Endothelial cell of umbilical vein (primary cell): ENCODE results near the gene DTD2. TPM values are rescaled to one million over a fixed set of nuclear protein-coding genes. Genes with fewer than 3 reads are reported as not detected.

Experiments used
- BruUV-seq: library from RNA; stranded (reverse); fragments of 400-500 nt; replicated peaks from 2 replicates; lab custom pipeline; 2021; lab: Mats Ljungman, UMichigan
- CTCF ChIA-PET: fragments of 300-600, 350-600 bp; sonication (Branson Sonifier 250); formaldehyde crosslinking; loops from one replicate; lab custom pipeline; 2021; ENCODE audit warnings: antibody characterized with exemption, inconsistent platforms; lab: Charles Lee
- POLR2A ChIA-PET: fragments of 300-600, 350-600 bp; sonication (Branson Sonifier 250); formaldehyde crosslinking; loops from one replicate; lab custom pipeline; 2021; ENCODE audit warnings: antibody characterized with exemption, inconsistent platforms; lab: Charles Lee
- DNase-seq: peaks from one replicate; pipeline ENCODE4 v3.0.0-alpha.2; 2011; ENCODE audit warnings: low read depth, low spot score
- FAIRE-seq: peaks from 2 replicates; lab custom pipeline; 2011; peaks lifted over from hg19 to GRCh38; lab: Jason Lieb, UNC
- H2AFZ ChIP-seq: 2 replicates; pipeline ENCODE4 v1.6.0; 2012; ENCODE audit warnings: low read depth, low read length, control low read depth, inconsistent platforms
- H3K27ac ChIP-seq: 2 replicates; pipeline ENCODE4 v1.5.1; 2011; ENCODE audit warnings: low read depth, mild to moderate bottlenecking, control low read depth, low read length, moderate library complexity; ENCODE audit not compliant: insufficient read depth
- H3K27me3 ChIP-seq, 2 experiments: 2 replicates each; pipeline versions ENCODE4 v1.6.0 to v1.6.1; 2011; ENCODE audit warnings: low read length in 2 of 2, mixed read lengths in 1 of 2; ENCODE audit not compliant: control insufficient read depth in 2 of 2, insufficient read depth in 2 of 2
- H3K36me3 ChIP-seq, 2 experiments: 2 replicates in 1 of 2; 3 replicates in 1 of 2; pipeline ENCODE4 v1.5.1; 2011; ENCODE audit warnings: low read length in 2 of 2, mild to moderate bottlenecking in 1 of 2, moderate library complexity in 1 of 2; ENCODE audit not compliant: control insufficient read depth in 2 of 2, insufficient read depth in 2 of 2; ENCODE audit errors: extremely low read depth in 1 of 2
- H3K4me1 ChIP-seq: 3 replicates; pipeline ENCODE4 v1.5.1; 2011; ENCODE audit warnings: mild to moderate bottlenecking, low read length; ENCODE audit not compliant: control insufficient read depth, insufficient read depth; ENCODE audit errors: extremely low read depth
- H3K4me2 ChIP-seq: 2 replicates; pipeline ENCODE4 v1.6.1; 2011; ENCODE audit warnings: low read length, control low read depth, mixed read lengths; ENCODE audit not compliant: insufficient read depth
- H3K4me3 ChIP-seq, 3 experiments: fragments of 200-600 bp in 1 of 3; sonication (generic), shearing (Covaris generic) in 1 of 3; replicated peaks in 1 of 3; 2 replicates each; pipeline ENCODE4 v1.5.1; 2011 to 2016; ENCODE audit warnings: control low read depth in 3 of 3, low read length in 3 of 3, mild to moderate bottlenecking in 2 of 3, inconsistent platforms in 1 of 3, low read depth in 1 of 3, moderate library complexity in 1 of 3; ENCODE audit not compliant: insufficient read depth in 1 of 3
- H3K79me2 ChIP-seq: 2 replicates; pipeline ENCODE4 v1.6.0; 2012; ENCODE audit warnings: low read length, inconsistent platforms; ENCODE audit not compliant: control insufficient read depth, insufficient read depth
- H3K9ac ChIP-seq: replicated peaks from 2 replicates; pipeline ENCODE3; 2011; ENCODE audit warnings: low read length, control low read depth; ENCODE audit not compliant: insufficient read depth; ENCODE audit errors: extremely low read depth
- H3K9me1 ChIP-seq: replicated peaks from 3 replicates; pipeline ENCODE4 v1.6.0; 2011; ENCODE audit warnings: mild to moderate bottlenecking, low read length; ENCODE audit not compliant: control insufficient read depth, insufficient read depth; ENCODE audit errors: extremely low read depth
- H3K9me3 ChIP-seq: replicated peaks from 2 replicates; pipeline ENCODE4 v1.5.1; 2012; ENCODE audit warnings: low read length, inconsistent platforms; ENCODE audit not compliant: control insufficient read depth, insufficient read depth
- H4K20me1 ChIP-seq: replicated peaks from 2 replicates; pipeline ENCODE3; 2011; ENCODE audit warnings: mild to moderate bottlenecking, low read length; ENCODE audit not compliant: control insufficient read depth, insufficient read depth; ENCODE audit errors: extremely low read depth
- EZH2 ChIP-seq: IDR thresholded peaks from 2 replicates; pipeline ENCODE4 v1.6.1; 2012; ENCODE audit warnings: borderline replicate concordance, low read depth, mild to moderate bottlenecking, moderate library complexity, low read length, inconsistent platforms; ENCODE audit not compliant: severe bottlenecking
- FOS ChIP-seq: IDR thresholded peaks from 2 replicates; pipeline ENCODE4 v1.6.1; 2011; ENCODE audit warnings: mild to moderate bottlenecking, low read length, moderate library complexity, borderline replicate concordance; ENCODE audit not compliant: insufficient read depth
- GATA2 ChIP-seq: IDR thresholded peaks from 2 replicates; pipeline ENCODE4 v1.7.0; 2011; ENCODE audit warnings: low read depth, mild to moderate bottlenecking, moderate library complexity, mixed read lengths, low read length; ENCODE audit not compliant: insufficient read length, insufficient read depth
- JUN ChIP-seq: IDR thresholded peaks from 2 replicates; pipeline ENCODE4 v1.6.1; 2011; ENCODE audit warnings: borderline replicate concordance, low read depth; ENCODE audit not compliant: insufficient read length, insufficient read depth
- MYC ChIP-seq: IDR thresholded peaks from one replicate; pipeline ENCODE4 v1.6.1; 2011; ENCODE audit warnings: mild to moderate bottlenecking, low read depth, low read length
- POLR2A ChIP-seq: IDR thresholded peaks from 2 replicates; pipeline ENCODE4 v1.6.1; 2012; ENCODE audit warnings: low read depth, mild to moderate bottlenecking, control low read depth, low read length
- POLR2AphosphoS5 ChIP-seq: IDR thresholded peaks from 2 replicates; pipeline ENCODE4 v1.6.1; 2012; ENCODE audit warnings: low read depth, mild to moderate bottlenecking, control low read depth, low read length, moderate library complexity; ENCODE audit not compliant: insufficient read depth
- dilution Hi-C: fragments of 300-500 bp; cut with MboI; formaldehyde crosslinking; loops from one replicate; pipeline ENCODE4 v1.15.0; 2019; ENCODE audit warnings: low sequenced_read_pairs; ENCODE audit not compliant: extremely low pct_ligation_motif_present
- intact Hi-C: fragments of 100-400 bp; cut with micrococcal nuclease; formaldehyde crosslinking; loops from one replicate; pipeline ENCODE4 v1.10.0; 2022
- polyA plus RNA-seq, 4 experiments: library from polyadenylated mRNA; depleted of rRNA in 3 of 4; stranded (reverse) in 3 of 4; unstranded in 1 of 4; fragments of >200 nt; gene quantifications; 2 replicates each; pipeline versions ENCODE4 v1.2.1 to v1.2.3, GENCODE V29; 2011 to 2012; ENCODE audit warnings: missing spikeins in 1 of 4
- total RNA-seq: library from RNA; stranded (reverse); gene quantifications from 2 replicates; pipeline ENCODE4 v1.2.3, GENCODE V29; 2021
- TF ChIP-seq, protein P1 (sequence below): IDR thresholded peaks from 2 replicates; pipeline ENCODE4 v1.6.1; 2011; ENCODE audit not compliant: insufficient read depth, insufficient read length
- TF ChIP-seq, protein P2 (sequence below), 2 donors: IDR thresholded peaks; 1 replicate in 1 of 2; 2 replicates in 1 of 2; pipeline ENCODE4 v1.5.1; 2011; ENCODE audit warnings: low read length in 2 of 2, mild to moderate bottlenecking in 2 of 2, moderate library complexity in 2 of 2, control low read depth in 1 of 2, inconsistent platforms in 1 of 2, low read depth in 1 of 2; ENCODE audit not compliant: insufficient read depth in 1 of 2; ENCODE audit errors: extremely low read depth in 1 of 2

DTD2 gene
- total and polyA plus RNA-seq, 2 donors (not counting 3 experiments of a cell fraction or from before 2014, with no cell fraction given), result 9.2 to 14.4 TPM

DNA sequence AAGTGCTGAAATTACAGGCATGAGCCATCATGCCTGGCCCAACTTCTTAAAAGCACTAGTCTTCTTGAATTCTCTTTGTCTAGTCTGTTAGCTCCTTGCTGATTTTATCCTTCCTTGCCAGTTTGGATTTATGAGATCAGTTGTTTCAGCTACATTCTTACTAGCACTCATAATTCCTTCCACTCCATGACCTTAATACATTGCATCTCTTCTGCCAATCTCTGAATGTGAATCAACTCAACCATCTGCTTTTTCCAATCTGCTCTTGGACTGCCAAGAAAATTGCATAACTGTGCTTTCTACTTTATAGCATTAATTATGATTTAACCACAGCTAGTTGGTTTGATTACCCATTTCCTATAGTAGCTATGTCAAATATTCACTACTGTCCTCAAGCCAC lies 22.0 kb downstream of the DTD2 start:
- CTCF ChIA-PET, result interaction anchor here (0.7 to 1.9 kb wide), 2 partner anchors 11 to 14 kb away, joined by 3 to 14 read pairs; no protein-coding TSS in a partner anchor
- Histone ChIP-seq H3K4me3 (no peak overlapping the region), H3K79me2 (no peaks in the 10 kb centered on the region), H2AFZ (no peak overlapping the region), H3K36me3 (no peaks in the 10 kb centered on the region), H3K9me3 (no peaks in the 10 kb centered on the region), H3K4me2 (no peak overlapping the region), H3K9ac (no peak overlapping the region), H4K20me1 (no peaks in the 10 kb centered on the region), H3K4me1 (no peaks in the 10 kb centered on the region), H3K9me1 (no peaks in the 10 kb centered on the region), H3K27ac (no peak overlapping the region), H3K27me3 (no peaks in the 10 kb centered on the region)
- BruUV-seq, result no TSS peak
- intact Hi-C loops, result no loop called here
- DNase-seq, result no peak
- TF ChIP-seq GATA2, result no peak
- TF ChIP-seq, protein P1, sequence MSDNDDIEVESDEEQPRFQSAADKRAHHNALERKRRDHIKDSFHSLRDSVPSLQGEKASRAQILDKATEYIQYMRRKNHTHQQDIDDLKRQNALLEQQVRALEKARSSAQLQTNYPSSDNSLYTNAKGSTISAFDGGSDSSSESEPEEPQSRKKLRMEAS, result no peak
- TF ChIP-seq MYC, result no peak
- no peak for TF ChIP-seq FOS
- TF ChIP-seq, protein P2, sequence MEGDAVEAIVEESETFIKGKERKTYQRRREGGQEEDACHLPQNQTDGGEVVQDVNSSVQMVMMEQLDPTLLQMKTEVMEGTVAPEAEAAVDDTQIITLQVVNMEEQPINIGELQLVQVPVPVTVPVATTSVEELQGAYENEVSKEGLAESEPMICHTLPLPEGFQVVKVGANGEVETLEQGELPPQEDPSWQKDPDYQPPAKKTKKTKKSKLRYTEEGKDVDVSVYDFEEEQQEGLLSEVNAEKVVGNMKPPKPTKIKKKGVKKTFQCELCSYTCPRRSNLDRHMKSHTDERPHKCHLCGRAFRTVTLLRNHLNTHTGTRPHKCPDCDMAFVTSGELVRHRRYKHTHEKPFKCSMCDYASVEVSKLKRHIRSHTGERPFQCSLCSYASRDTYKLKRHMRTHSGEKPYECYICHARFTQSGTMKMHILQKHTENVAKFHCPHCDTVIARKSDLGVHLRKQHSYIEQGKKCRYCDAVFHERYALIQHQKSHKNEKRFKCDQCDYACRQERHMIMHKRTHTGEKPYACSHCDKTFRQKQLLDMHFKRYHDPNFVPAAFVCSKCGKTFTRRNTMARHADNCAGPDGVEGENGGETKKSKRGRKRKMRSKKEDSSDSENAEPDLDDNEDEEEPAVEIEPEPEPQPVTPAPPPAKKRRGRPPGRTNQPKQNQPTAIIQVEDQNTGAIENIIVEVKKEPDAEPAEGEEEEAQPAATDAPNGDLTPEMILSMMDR (IDR thresholded peaks at IDR 0.05; ENCODE audit: extremely low read depth in 1 of 2, insufficient read depth in 1 of 2, low read depth in 1 of 2, low read length in 2 of 2), result no peak
- TF ChIP-seq POLR2AphosphoS5, result no peak
- no peak for TF ChIP-seq JUN
- TF ChIP-seq EZH2, result no peak
- TF ChIP-seq POLR2A, result no peak
- no peak for FAIRE-seq
- POLR2A ChIA-PET, result interaction anchor here (1.7 kb wide), 1 partner anchor 15 kb away, joined by 6 read pairs; the partner anchor contains the start of gene HEATR5A
- dilution Hi-C loops, result no loop called here
